AG04449 (cell line): Measurements from ENCODE around the gene NXPE4.

Source experiments
- CTCF ChIA-PET: fragments of 350-600 bp; formaldehyde crosslinking; extraction: SDS; loops from one replicate; lab custom pipeline; 2021; ENCODE audit warnings: antibody characterized with exemption; lab: Yijun Ruan, JAX
- POLR2A ChIA-PET: fragments of 400-600, 350-600 bp; formaldehyde crosslinking; extraction: SDS; loops from one replicate; lab custom pipeline; 2020; ENCODE audit warnings: antibody characterized with exemption, inconsistent platforms; lab: Yijun Ruan, JAX
- DNase-seq: peaks from one replicate; pipeline ENCODE4 v3.0.0-alpha.2; 2010; ENCODE audit warnings: low read depth, low spot score
- H3K4me3 ChIP-seq: 2 replicates; pipeline ENCODE4 v1.5.1; 2011; ENCODE audit warnings: low read depth, mild to moderate bottlenecking, control low read depth, low read length
- CTCF ChIP-seq: IDR thresholded peaks from one replicate; pipeline ENCODE4 v1.5.1; 2011; ENCODE audit warnings: mild to moderate bottlenecking, moderate library complexity, low read length, control low read depth, inconsistent platforms; ENCODE audit not compliant: insufficient read depth; ENCODE audit errors: missing control alignments

The NXPE4 gene

GRCh38 chr11:114621950-114622809 is 26.6 kb upstream of the NXPE4 start:
- ChIA-PET POLR2A (no interaction called here), CTCF (no interaction called here)
- no peak for DNase-seq
- no peak overlapping the region for H3K4me3 ChIP-seq
- TF ChIP-seq CTCF = no peak

- CTCF ChIA-PET = no interaction called here
- POLR2A ChIA-PET = no interaction called here
- no peak overlapping the region for H3K4me3 ChIP-seq
- no peak for DNase-seq
- no peak for TF ChIP-seq CTCF
These were observed 25.5 kb upstream of the NXPE4 start for GRCh38 chr11:114621072-114621471.

- TF ChIP-seq CTCF = no peak
- no peak overlapping the region for H3K4me3 ChIP-seq
- POLR2A ChIA-PET = no interaction called here
- no peak for DNase-seq
- CTCF ChIA-PET = no interaction called here
These were observed 24.1 kb upstream of the NXPE4 start for GRCh38 chr11:114619659-114620173.

GRCh38 chr11:114618139-114618538 is 22.6 kb upstream of the NXPE4 start:
- POLR2A ChIA-PET = no interaction called here
- CTCF ChIA-PET = no interaction called here
- DNase-seq = no peak
- no peak for TF ChIP-seq CTCF
- no peak overlapping the region for H3K4me3 ChIP-seq

- CTCF ChIA-PET = no interaction called here
- no peak for TF ChIP-seq CTCF
These were observed 21.9 kb upstream of the NXPE4 start for GRCh38 chr11:114617157-114618124.

GRCh38 chr11:114616516-114616915 is 20.9 kb upstream of the NXPE4 start:
- DNase-seq = no peak
- H3K4me3 ChIP-seq = no peak overlapping the region
- no peak for TF ChIP-seq CTCF
- ChIA-PET CTCF (no interaction called here), POLR2A (no interaction called here)

More at GRCh38 chr11:114617157-114618124, 21.9 kb upstream of the NXPE4 start:
- DNase-seq = no peak
- POLR2A ChIA-PET = no interaction called here
- H3K4me3 ChIP-seq = no peak overlapping the region
